ENCODE data around the gene CCDC71.

CCDC71 gene

GRCh38 chr3:49175530-49175929 lies 9.4 kb upstream of the CCDC71 start:
- DNase-seq (ENCODE audit: insufficient read length, low spot score) (no peak), FAIRE-seq (no peak)
- TF ChIP-seq, protein P1, sequence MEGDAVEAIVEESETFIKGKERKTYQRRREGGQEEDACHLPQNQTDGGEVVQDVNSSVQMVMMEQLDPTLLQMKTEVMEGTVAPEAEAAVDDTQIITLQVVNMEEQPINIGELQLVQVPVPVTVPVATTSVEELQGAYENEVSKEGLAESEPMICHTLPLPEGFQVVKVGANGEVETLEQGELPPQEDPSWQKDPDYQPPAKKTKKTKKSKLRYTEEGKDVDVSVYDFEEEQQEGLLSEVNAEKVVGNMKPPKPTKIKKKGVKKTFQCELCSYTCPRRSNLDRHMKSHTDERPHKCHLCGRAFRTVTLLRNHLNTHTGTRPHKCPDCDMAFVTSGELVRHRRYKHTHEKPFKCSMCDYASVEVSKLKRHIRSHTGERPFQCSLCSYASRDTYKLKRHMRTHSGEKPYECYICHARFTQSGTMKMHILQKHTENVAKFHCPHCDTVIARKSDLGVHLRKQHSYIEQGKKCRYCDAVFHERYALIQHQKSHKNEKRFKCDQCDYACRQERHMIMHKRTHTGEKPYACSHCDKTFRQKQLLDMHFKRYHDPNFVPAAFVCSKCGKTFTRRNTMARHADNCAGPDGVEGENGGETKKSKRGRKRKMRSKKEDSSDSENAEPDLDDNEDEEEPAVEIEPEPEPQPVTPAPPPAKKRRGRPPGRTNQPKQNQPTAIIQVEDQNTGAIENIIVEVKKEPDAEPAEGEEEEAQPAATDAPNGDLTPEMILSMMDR (IDR thresholded peaks at IDR 0.05; ENCODE audit: insufficient read depth, missing control alignments) = no peak

GRCh38 chr3:49174397-49174985 lies 8.4 kb upstream of the CCDC71 start:
- FAIRE-seq = no peak
- TF ChIP-seq, protein P1 (IDR thresholded peaks at IDR 0.05; ENCODE audit: insufficient read depth, missing control alignments) = no peak

DNA sequence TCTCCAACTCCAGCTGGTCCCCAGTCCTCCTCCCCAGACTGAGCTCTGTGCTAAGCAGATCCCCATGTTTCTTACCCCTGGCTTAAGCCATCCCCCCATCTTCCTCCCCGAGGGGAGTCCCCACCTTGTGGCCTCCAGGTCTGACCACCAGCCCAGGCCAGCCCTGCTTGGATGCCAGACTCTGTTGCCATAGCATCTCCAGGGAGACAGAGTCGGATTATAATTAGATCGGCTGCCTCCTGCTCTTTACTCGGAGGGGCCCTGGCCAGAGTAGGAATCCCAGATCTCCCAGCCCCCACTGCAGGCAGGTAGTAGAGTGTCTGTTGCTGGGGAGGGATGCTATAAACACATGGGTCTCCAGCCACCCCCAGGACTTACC lies 7.7 kb upstream of the CCDC71 start:
- FAIRE-seq (no peak), DNase-seq (ENCODE audit: insufficient read length, low spot score) (peak; percentile 96)
- TF ChIP-seq, protein P1 (IDR thresholded peaks at IDR 0.05; ENCODE audit: insufficient read depth, missing control alignments) = no peak

More at GRCh38 chr3:49174397-49174985, 8.4 kb upstream of the CCDC71 start:
- DNase-seq (ENCODE audit: insufficient read length, low spot score) = no peak

GRCh38 chr3:49173116-49173791 lies 7.1 kb upstream of the CCDC71 start:
- DNase-seq (ENCODE audit: insufficient read length, low spot score) (no peak), FAIRE-seq (no peak)
- TF ChIP-seq, protein P1 (IDR thresholded peaks at IDR 0.05; ENCODE audit: insufficient read depth, missing control alignments) = no peak

- FAIRE-seq (no peak), DNase-seq (ENCODE audit: insufficient read length, low spot score) (no peak)
- TF ChIP-seq, protein P1 (IDR thresholded peaks at IDR 0.05; ENCODE audit: insufficient read depth, missing control alignments) = no peak
Observed at GRCh38 chr3:49172551-49173041, 6.5 kb upstream of the CCDC71 start.

DNA sequence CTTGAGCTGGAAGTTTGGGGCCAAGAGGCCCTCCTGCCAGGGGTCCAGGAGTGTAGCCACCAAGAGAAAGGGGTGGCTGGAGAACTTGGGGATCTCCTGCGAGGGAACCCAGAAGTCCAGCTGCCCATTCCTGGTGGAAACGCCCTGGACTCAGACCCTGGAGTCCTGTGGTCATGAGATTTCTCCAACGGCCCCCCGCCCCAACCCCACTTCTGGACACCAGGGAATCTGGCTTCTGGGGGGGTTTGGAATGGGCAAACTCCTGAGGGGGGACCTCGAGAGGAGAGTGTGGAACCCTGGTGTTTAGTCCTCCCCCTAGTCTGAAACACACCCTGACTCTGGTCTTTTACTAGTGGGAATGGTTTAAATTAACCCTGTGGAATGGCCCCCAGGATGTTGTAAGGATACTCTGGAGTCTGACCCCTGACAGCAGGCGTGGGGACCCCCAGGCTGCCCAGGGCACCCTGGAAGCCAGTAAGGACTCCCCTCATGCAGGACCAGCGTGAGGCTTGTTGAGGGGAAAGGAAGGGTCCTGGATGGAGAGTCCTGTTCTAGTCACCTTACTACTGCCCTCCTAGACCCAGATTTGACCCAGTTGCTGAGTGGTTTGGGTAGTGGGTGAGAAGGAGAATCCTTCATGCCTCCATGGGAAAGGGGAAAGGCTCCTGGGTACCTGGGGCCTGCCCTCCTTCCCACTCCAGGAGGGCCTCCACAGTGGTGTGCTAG lies 5.8 kb upstream of the CCDC71 start:
- DNase-seq (ENCODE audit: insufficient read length, low spot score) (no peak), FAIRE-seq (no peak)
- TF ChIP-seq, protein P1 (IDR thresholded peaks at IDR 0.05; ENCODE audit: insufficient read depth, missing control alignments) = no peak
